DND-41 (cell line): ENCODE results near the gene AOC1.

Source experiments
- ATAC-seq: fragments of 200-7000 bp; cut with Tn5 transposase; 3 replicates; pipeline ENCODE4 v1.9.1; 2021; ENCODE audit warnings: low read depth; ENCODE audit not compliant: insufficient read depth
- DNase-seq: peaks from one replicate; pipeline ENCODE4 v3.0.0-alpha.2; 2020
- H2AFZ ChIP-seq: 2 replicates; pipeline ENCODE4 v1.6.0; 2012; ENCODE audit warnings: low read depth, low read length
- H3K27ac ChIP-seq: 2 replicates; pipeline ENCODE4 v1.5.1; 2012; ENCODE audit warnings: low read length, inconsistent platforms
- H3K27me3 ChIP-seq: fragments of 200-600 bp; sonication (generic); 2 replicates; pipeline ENCODE4 v1.6.0; 2012; ENCODE audit warnings: low read length, mild to moderate bottlenecking, inconsistent platforms; ENCODE audit not compliant: insufficient read depth, poor library complexity
- H3K36me3 ChIP-seq: 2 replicates; pipeline ENCODE4 v1.5.1; 2012; ENCODE audit warnings: low read length, inconsistent platforms; ENCODE audit not compliant: insufficient read depth
- H3K4me1 ChIP-seq: 2 replicates; pipeline ENCODE4 v1.5.1; 2012; ENCODE audit warnings: mild to moderate bottlenecking, low read length; ENCODE audit not compliant: insufficient read depth
- H3K4me2 ChIP-seq: 2 replicates; pipeline ENCODE4 v1.6.0; 2012; ENCODE audit warnings: mild to moderate bottlenecking, moderate library complexity, low read length, inconsistent platforms; ENCODE audit not compliant: insufficient read depth
- H3K4me3 ChIP-seq, 2 experiments: fragments of 200-600 bp in 1 of 2; shearing (Covaris generic) in 1 of 2; 2 replicates each; pipeline ENCODE4 v1.5.1; 2012 to 2016; ENCODE audit warnings: inconsistent platforms in 2 of 2, low read length in 2 of 2, mild to moderate bottlenecking in 2 of 2, low read depth in 1 of 2, moderate library complexity in 1 of 2
- H3K79me2 ChIP-seq: 2 replicates; pipeline ENCODE4 v1.6.0; 2012; ENCODE audit warnings: low read length, inconsistent platforms; ENCODE audit not compliant: insufficient read depth
- H3K9ac ChIP-seq: 2 replicates; pipeline ENCODE4 v1.6.0; 2012; ENCODE audit warnings: low read depth, mild to moderate bottlenecking, inconsistent platforms, low read length, moderate library complexity
- H3K9me3 ChIP-seq: 2 replicates; pipeline ENCODE4 v1.5.1; 2012; ENCODE audit warnings: low read length, moderate library complexity, mild to moderate bottlenecking, inconsistent platforms; ENCODE audit not compliant: insufficient read depth, severe bottlenecking
- H4K20me1 ChIP-seq: 2 replicates; pipeline ENCODE4 v1.6.0; 2012; ENCODE audit warnings: low read length; ENCODE audit not compliant: insufficient read depth
- EZH2 ChIP-seq: IDR thresholded peaks from 3 replicates; pipeline ENCODE4 v1.6.1; 2012; ENCODE audit warnings: borderline replicate concordance, low read depth, mild to moderate bottlenecking, moderate library complexity, low read length, inconsistent platforms; ENCODE audit not compliant: severe bottlenecking
- TF ChIP-seq, protein P1 (sequence below): IDR thresholded peaks from 2 replicates; pipeline ENCODE4 v1.5.1; 2012; ENCODE audit warnings: borderline replicate concordance, low read length, moderate library complexity, mild to moderate bottlenecking; ENCODE audit not compliant: poor library complexity, severe bottlenecking; ENCODE audit errors: extremely low read depth

The AOC1 gene

DNA sequence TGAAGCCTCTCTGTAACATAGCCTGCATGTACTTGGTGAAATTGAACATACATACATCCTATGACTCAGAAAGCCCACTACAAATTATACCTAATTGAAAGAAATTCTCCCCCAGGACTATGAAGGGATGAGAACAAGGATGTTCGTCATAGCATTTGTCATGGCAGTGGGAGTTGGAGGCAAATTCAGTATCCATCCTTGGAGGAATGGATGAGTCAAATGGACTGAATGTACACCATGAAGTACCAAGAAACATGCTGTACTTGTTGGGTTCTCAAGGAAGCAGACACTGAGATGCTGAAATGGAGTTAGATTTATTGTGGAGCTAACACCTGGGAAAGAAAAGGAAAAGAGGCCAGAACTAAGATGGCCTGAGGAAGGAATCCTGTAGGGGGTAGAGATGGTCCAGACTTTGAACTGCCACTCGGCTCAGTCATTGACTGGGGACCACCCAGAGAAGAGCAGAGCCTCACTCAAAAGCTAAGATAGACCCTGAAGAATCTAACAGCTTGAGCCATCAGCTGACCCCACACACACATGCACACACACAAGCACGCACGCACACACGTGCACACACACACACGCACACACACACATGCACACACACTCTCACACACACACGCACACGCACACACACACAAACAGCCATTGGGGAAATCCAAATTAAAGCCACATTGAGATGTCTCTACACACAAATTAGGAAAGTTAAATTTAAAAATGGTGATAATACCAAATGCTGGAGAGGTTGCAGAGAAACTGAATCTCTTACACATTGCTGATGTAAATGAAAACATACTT, 22.3 kb downstream of the AOC1 start:
- no peak overlapping the region for H3K27ac ChIP-seq
- no peak for ATAC-seq
- no peak for DNase-seq

GRCh38 chr7:150875791-150876190, 23.5 kb downstream of the AOC1 start:
- Histone ChIP-seq H3K27ac (no peak overlapping the region), H2AFZ (no peak overlapping the region), H3K36me3 (no peaks in the 10 kb centered on the region), H3K9me3 (peaks cover 13% of the 10 kb centered on the region), H3K4me1 (no peaks in the 10 kb centered on the region), H3K27me3 (peaks cover 3% of the 10 kb centered on the region), H3K79me2 (no peaks in the 10 kb centered on the region), H3K4me3 (no peak overlapping the region), H3K9ac (no peak overlapping the region), H4K20me1 (no peaks in the 10 kb centered on the region), H3K4me2 (no peak overlapping the region)
- DNase-seq = no peak
- TF ChIP-seq, protein P1, sequence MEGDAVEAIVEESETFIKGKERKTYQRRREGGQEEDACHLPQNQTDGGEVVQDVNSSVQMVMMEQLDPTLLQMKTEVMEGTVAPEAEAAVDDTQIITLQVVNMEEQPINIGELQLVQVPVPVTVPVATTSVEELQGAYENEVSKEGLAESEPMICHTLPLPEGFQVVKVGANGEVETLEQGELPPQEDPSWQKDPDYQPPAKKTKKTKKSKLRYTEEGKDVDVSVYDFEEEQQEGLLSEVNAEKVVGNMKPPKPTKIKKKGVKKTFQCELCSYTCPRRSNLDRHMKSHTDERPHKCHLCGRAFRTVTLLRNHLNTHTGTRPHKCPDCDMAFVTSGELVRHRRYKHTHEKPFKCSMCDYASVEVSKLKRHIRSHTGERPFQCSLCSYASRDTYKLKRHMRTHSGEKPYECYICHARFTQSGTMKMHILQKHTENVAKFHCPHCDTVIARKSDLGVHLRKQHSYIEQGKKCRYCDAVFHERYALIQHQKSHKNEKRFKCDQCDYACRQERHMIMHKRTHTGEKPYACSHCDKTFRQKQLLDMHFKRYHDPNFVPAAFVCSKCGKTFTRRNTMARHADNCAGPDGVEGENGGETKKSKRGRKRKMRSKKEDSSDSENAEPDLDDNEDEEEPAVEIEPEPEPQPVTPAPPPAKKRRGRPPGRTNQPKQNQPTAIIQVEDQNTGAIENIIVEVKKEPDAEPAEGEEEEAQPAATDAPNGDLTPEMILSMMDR = no peak
- no peak for TF ChIP-seq EZH2
- no peak for ATAC-seq

More for the DNA sequence above, 22.3 kb downstream of the AOC1 start:
- TF ChIP-seq EZH2 = no peak
- TF ChIP-seq, protein P1 = no peak
- H3K4me3 ChIP-seq = no peak overlapping the region
- H3K79me2 ChIP-seq = no peaks in the 10 kb centered on the region
- H3K9me3 ChIP-seq = peaks cover 7% of the 10 kb centered on the region
- no peak overlapping the region for H2AFZ ChIP-seq
- no peak overlapping the region for H3K9ac ChIP-seq
- H3K36me3 ChIP-seq = no peaks in the 10 kb centered on the region
- peaks cover 3% of the 10 kb centered on the region for H3K27me3 ChIP-seq
- no peaks in the 10 kb centered on the region for H4K20me1 ChIP-seq
- H3K4me2 ChIP-seq = no peak overlapping the region
- H3K4me1 ChIP-seq = no peaks in the 10 kb centered on the region

DNA sequence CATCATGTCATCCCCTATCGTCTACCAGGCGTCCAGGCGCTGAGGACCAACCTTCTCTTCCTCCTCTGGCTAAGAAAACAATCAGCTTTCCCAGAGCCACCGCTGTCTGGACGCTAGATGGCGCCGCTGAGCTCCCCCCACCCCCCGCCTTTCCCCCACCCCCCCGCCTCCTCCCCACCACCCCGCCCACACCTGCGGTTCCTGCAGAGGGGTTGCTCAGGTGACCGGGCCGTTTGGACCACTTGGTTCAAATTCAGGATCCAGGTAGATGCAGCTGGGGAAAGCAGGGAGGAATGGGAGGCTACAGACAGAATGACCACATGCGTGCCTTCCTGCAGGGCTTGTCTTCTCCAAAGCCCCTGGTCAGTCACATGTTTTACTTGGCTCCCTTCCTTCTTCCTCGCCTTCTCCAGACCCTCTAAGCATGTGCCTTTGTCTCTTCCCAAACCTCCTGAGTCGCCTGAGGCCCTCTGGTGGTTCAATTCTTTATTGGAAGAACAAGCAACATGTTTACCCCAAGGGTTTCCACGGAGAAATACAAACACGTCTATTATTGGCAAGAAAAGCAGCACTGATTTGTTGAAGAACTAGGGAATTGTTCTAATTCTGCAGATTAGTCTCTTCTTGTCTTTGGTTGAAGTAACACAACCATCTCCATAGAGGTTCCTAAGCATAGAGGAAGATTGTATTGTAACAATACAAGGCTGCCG, 24.7 kb downstream of the AOC1 start:
- Histone ChIP-seq H3K4me3 (no peak overlapping the region), H3K27me3 (peaks cover 3% of the 10 kb centered on the region), H3K9ac (no peak overlapping the region), H2AFZ (no peak overlapping the region), H3K27ac (no peak overlapping the region), H3K79me2 (no peaks in the 10 kb centered on the region), H3K36me3 (no peaks in the 10 kb centered on the region), H3K4me2 (no peak overlapping the region), H3K9me3 (peaks cover 15% of the 10 kb centered on the region), H4K20me1 (no peaks in the 10 kb centered on the region), H3K4me1 (no peaks in the 10 kb centered on the region)
- DNase-seq (peak; percentile 34), ATAC-seq (peak; percentile 62)
- no peak for TF ChIP-seq EZH2
- TF ChIP-seq, protein P1 = peak; percentile 64
